Activated CD4-positive, alpha-beta T cell treated with anti-CD3 and anti-CD28 coated beads, Interleukin-2, amount 50 U/mL, for 4 hours (primary cell): Measurements from ENCODE around the gene CDK5RAP2.

ENCODE experiments used
- DNase-seq, 2 experiments: peaks; one replicate each; pipeline ENCODE4 v3.0.0-alpha.2; 2020

Gene CDK5RAP2

GRCh38 chr9:120394058-120394669, 185.8 kb downstream of the CDK5RAP2 start:
- no peak for DNase-seq

GRCh38 chr9:120393386-120394057, 186.4 kb downstream of the CDK5RAP2 start:
- DNase-seq, result no peak

GRCh38 chr9:120392711-120393110, 187.3 kb downstream of the CDK5RAP2 start:
- no peak for DNase-seq

- no peak for DNase-seq
Measured at GRCh38 chr9:120392245-120392644, 187.7 kb downstream of the CDK5RAP2 start.

- no peak for DNase-seq
Measured at GRCh38 chr9:120391691-120392090, 188.3 kb downstream of the CDK5RAP2 start.

GRCh38 chr9:120390637-120391190, 189.3 kb downstream of the CDK5RAP2 start:
- no peak for DNase-seq

- no peak for DNase-seq
Measured at GRCh38 chr9:120389867-120390266, 190.1 kb downstream of the CDK5RAP2 start.

GRCh38 chr9:120389300-120389699, 190.7 kb downstream of the CDK5RAP2 start:
- no peak for DNase-seq

GRCh38 chr9:120388003-120388855, 191.7 kb downstream of the CDK5RAP2 start:
- DNase-seq, result no peak

- no peak for DNase-seq
Measured at GRCh38 chr9:120387257-120388002, 192.5 kb downstream of the CDK5RAP2 start.

GRCh38 chr9:120386390-120387131, 193.4 kb downstream of the CDK5RAP2 start:
- no peak for DNase-seq

- no peak for DNase-seq
Measured at GRCh38 chr9:120385606-120386389, 194.2 kb downstream of the CDK5RAP2 start.

GRCh38 chr9:120384925-120385272, 195.1 kb downstream of the CDK5RAP2 start:
- DNase-seq, result no peak

- no peak for DNase-seq
Measured at GRCh38 chr9:120383999-120384924, 195.7 kb downstream of the CDK5RAP2 start.

GRCh38 chr9:120383611-120383998, 196.4 kb downstream of the CDK5RAP2 start:
- no peak for DNase-seq

GRCh38 chr9:120382453-120382852, 197.5 kb downstream of the CDK5RAP2 start:
- DNase-seq, result no peak

GRCh38 chr9:120381839-120382238, 198.1 kb downstream of the CDK5RAP2 start:
- DNase-seq, result no peak

- no peak for DNase-seq
Measured at GRCh38 chr9:120379611-120380010, 200.4 kb downstream of the CDK5RAP2 start.

GRCh38 chr9:120378680-120379079, 201.3 kb downstream of the CDK5RAP2 start:
- no peak for DNase-seq
